K562 (cell line): ENCODE results near the gene PHLDA3. TPM values are rescaled to one million over a fixed set of nuclear protein-coding genes. Genes with fewer than 3 reads are reported as not detected.

Source experiments
- ATAC-seq: fragments of 200-7000 bp; cut with Tn5 transposase; 3 replicates; pipeline ENCODE4 v1.9.1; 2020; ENCODE audit warnings: moderate library complexity
- BruUV-seq: library from RNA; stranded (reverse); fragments of 400-500 nt; replicated peaks from 2 replicates; lab custom pipeline; 2021; lab: Mats Ljungman, UMichigan
- CTCF ChIA-PET: fragments of 300-600 bp; formaldehyde crosslinking; extraction: SDS; loops from one replicate; lab custom pipeline; 2021; ENCODE audit warnings: low intra/inter-chr PET ratio; lab: Yijun Ruan, JAX
- POLR2A ChIA-PET: fragments of 300-600, 350-650 bp; sonication (Branson Sonifier 250); formaldehyde crosslinking; extraction: SDS; loops from one replicate; lab custom pipeline; 2021; ENCODE audit warnings: antibody characterized with exemption, inconsistent platforms; lab: Yijun Ruan, JAX
- DNase-seq, 4 experiments: peaks; one replicate each; pipeline versions ENCODE4 v3.0.0 to v3.0.0-alpha.2; 2011 to 2018; ENCODE audit warnings: low spot score in 3 of 4, mixed read lengths in 3 of 4; ENCODE audit errors: extremely low read depth in 1 of 4
- FAIRE-seq: peaks from 2 replicates; lab custom pipeline; 2011; peaks lifted over from hg19 to GRCh38; lab: Jason Lieb, UNC
- H2AFZ ChIP-seq: 2 replicates; pipeline ENCODE4 v1.6.0; 2011; ENCODE audit warnings: low read depth, low read length, control low read depth, inconsistent platforms
- H3K27ac ChIP-seq: fragments of 200-600 bp; 3 replicates; pipeline ENCODE4 v1.8.0; 2011; ENCODE audit warnings: low read depth, mild to moderate bottlenecking, control low read depth, inconsistent platforms, low read length, moderate library complexity, mixed read lengths; ENCODE audit errors: extremely low read depth
- H3K27me3 ChIP-seq, 2 experiments: fragments of 300-600 bp in 1 of 2; 2 replicates in 1 of 2; 3 replicates in 1 of 2; pipeline versions ENCODE4 v1.6.0 to v1.8.0; 2011; ENCODE audit warnings: inconsistent platforms in 2 of 2, low read length in 2 of 2, mild to moderate bottlenecking in 1 of 2, mixed read lengths in 1 of 2, moderate library complexity in 1 of 2; ENCODE audit not compliant: control insufficient read depth in 2 of 2, insufficient read depth in 2 of 2
- H3K36me3 ChIP-seq: fragments of 300-600 bp; 3 replicates; pipeline ENCODE4 v1.8.0; 2011; ENCODE audit warnings: mild to moderate bottlenecking, low read length, inconsistent platforms; ENCODE audit not compliant: control insufficient read depth, insufficient read depth
- H3K4me1 ChIP-seq, 2 experiments: fragments of 200-600 bp in 1 of 2; replicated peaks in 1 of 2; 2 replicates in 1 of 2; 3 replicates in 1 of 2; pipeline versions ENCODE4 v1.5.1 to v1.8.0; 2011; ENCODE audit warnings: inconsistent platforms in 2 of 2, low read length in 2 of 2, mild to moderate bottlenecking in 1 of 2, mixed read lengths in 1 of 2, moderate library complexity in 1 of 2; ENCODE audit not compliant: control insufficient read depth in 2 of 2, insufficient read depth in 2 of 2
- H3K4me2 ChIP-seq: 2 replicates; pipeline ENCODE4 v1.6.1; 2011; ENCODE audit warnings: low read length, control low read depth, inconsistent platforms, mixed read lengths; ENCODE audit not compliant: insufficient read depth
- H3K4me3 ChIP-seq: fragments of 200-600 bp; sonication (generic), shearing (Covaris generic); 2 replicates; pipeline ENCODE4 v1.5.1; 2016; ENCODE audit warnings: control low read depth, inconsistent platforms
- H3K79me2 ChIP-seq: fragments of 200-600 bp; 3 replicates; pipeline ENCODE4 v1.8.0; 2011; ENCODE audit warnings: low read length, inconsistent platforms; ENCODE audit not compliant: control insufficient read depth, insufficient read depth
- H3K9ac ChIP-seq, 2 experiments: 2 replicates each; pipeline versions ENCODE4 v1.6.0 to v1.6.1; 2011; ENCODE audit warnings: low read depth in 2 of 2, low read length in 2 of 2, control low read depth in 1 of 2, inconsistent platforms in 1 of 2, mild to moderate bottlenecking in 1 of 2, mixed read lengths in 1 of 2; ENCODE audit not compliant: insufficient read depth in 1 of 2
- H3K9me1 ChIP-seq: one replicate; pipeline ENCODE4 v1.6.0; 2011; ENCODE audit warnings: inconsistent platforms, mild to moderate bottlenecking, low read length, moderate library complexity; ENCODE audit not compliant: control insufficient read depth, insufficient read depth
- H3K9me3 ChIP-seq: replicated peaks from 2 replicates; pipeline ENCODE4 v1.5.1; 2011; ENCODE audit warnings: low read depth, low read length, inconsistent platforms; ENCODE audit not compliant: control insufficient read depth, insufficient read depth
- H4K20me1 ChIP-seq: replicated peaks from 2 replicates; pipeline ENCODE4 v1.6.1; 2011; ENCODE audit warnings: low read length, inconsistent platforms, mixed read lengths; ENCODE audit not compliant: control insufficient read depth, insufficient read depth
- CBFA2T3 ChIP-seq: fragments of 450-650 bp; IDR thresholded peaks from 2 replicates; pipeline ENCODE4 v1.6.1; 2017
- CHD1 ChIP-seq: fragments of 200-600 bp; sonication (generic); IDR thresholded peaks from one replicate; pipeline ENCODE4 v1.6.1; 2012; ENCODE audit warnings: mild to moderate bottlenecking, moderate library complexity, low read length, inconsistent platforms
- ERF ChIP-seq: fragments of 450-650 bp; formaldehyde crosslinking; IDR thresholded peaks from 2 replicates; pipeline ENCODE4 v1.4.0; 2020; ENCODE audit warnings: mild to moderate bottlenecking, mixed read lengths
- MAX ChIP-seq: sonication (generic); formaldehyde crosslinking; IDR thresholded peaks from 2 replicates; pipeline ENCODE4 v1.9.0; 2022; ENCODE audit warnings: mild to moderate bottlenecking, missing genetic modification reagents
- RBBP5 ChIP-seq: fragments of 200-600 bp; sonication (generic); IDR thresholded peaks from 2 replicates; pipeline ENCODE4 v1.6.1; 2012; ENCODE audit warnings: borderline replicate concordance, mild to moderate bottlenecking, low read length, control low read depth, inconsistent platforms; ENCODE audit not compliant: insufficient read depth, poor library complexity, severe bottlenecking
- ZBTB11 ChIP-seq, 3 experiments: fragments of 200-800 bp in 1 of 3; fragments of 250-450 bp in 1 of 3; fragments of 450-650 bp in 1 of 3; sonication (Bioruptor Pico) in 1 of 3; sonication (Bioruptor generic) in 1 of 3; formaldehyde crosslinking in 1 of 3; IDR thresholded peaks; 2 replicates each; pipeline versions ENCODE4 v1.6.1 to v1.8.0; 2016 to 2022; ENCODE audit warnings: mild to moderate bottlenecking in 2 of 3, missing genetic modification characterization in 2 of 3, missing compliant biosample characterization in 1 of 3, moderate library complexity in 1 of 3
- ZNF398 ChIP-seq: fragments of 250-450 bp; sonication (Bioruptor Pico); IDR thresholded peaks from 2 replicates; pipeline ENCODE4 v1.8.0; 2021; ENCODE audit warnings: moderate library complexity, mild to moderate bottlenecking, inconsistent platforms
- ZNF592 ChIP-seq: fragments of 450-650 bp; IDR thresholded peaks from 2 replicates; pipeline ENCODE4 v1.6.1; 2017; ENCODE audit warnings: antibody characterized with exemption, mild to moderate bottlenecking
- ZNF695 ChIP-seq: fragments of 450-650 bp; formaldehyde crosslinking; IDR thresholded peaks from 2 replicates; pipeline ENCODE4 v1.4.0; 2020; ENCODE audit warnings: mild to moderate bottlenecking, moderate library complexity
- WGBS: fragments of 100-300 bp; shearing (Covaris generic); methylation state at CpG from one replicate; pipeline ENCODE4 v1.1.6; 2016; ENCODE audit warnings: low coverage, mixed read lengths; ENCODE audit not compliant: insufficient coverage; ENCODE audit errors: missing lambda C conversion rate; 5-methylcytosine and 5-hydroxymethylcytosine counted together
- in situ Hi-C: fragments of 300-500 bp; cut with MboI; formaldehyde crosslinking; loops from 4 replicates; pipeline ENCODE4 v1.15.0; 2018; ENCODE audit warnings: inconsistent platforms, mixed read lengths
- intact Hi-C: fragments of 100-400 bp; cut with micrococcal nuclease; formaldehyde crosslinking; loops from 2 replicates; pipeline ENCODE4 v1.14.2; 2022
- polyA plus RNA-seq, 8 experiments: library from polyadenylated mRNA; depleted of rRNA in 4 of 8; stranded (reverse) in 5 of 8; unstranded in 3 of 8; fragments of >200 nt; fragmentation: Nextera tagmentation in 2 of 8; fragmentation: Illumina TruSeq in 1 of 8; extraction: Ambion mirVana in 2 of 8; extraction: Trizol in 1 of 8; gene quantifications; 2 replicates each; pipeline versions ENCODE4 v1.2.1 to v1.2.3, GENCODE V29; 2011 to 2014; ENCODE audit warnings: inconsistent platforms in 1 of 8, missing spikeins in 1 of 8
- total RNA-seq, 7 experiments: library from RNA; depleted of rRNA in 6 of 7; stranded (reverse); fragments of >200 nt in 6 of 7; fragmentation: Illumina TruSeq in 2 of 7; extraction: Trizol in 2 of 7; gene quantifications; 2 replicates each; pipeline versions ENCODE4 v1.2.1 to v1.2.3, GENCODE V29; 2011 to 2021; ENCODE audit warnings: low replicate concordance in 1 of 7

Gene PHLDA3
- total and polyA plus RNA-seq, 9 of the 15 experiments (the other 6 are each of a cell fraction or from before 2014, with no cell fraction given), result 0.11 to 0.27 TPM; not detected in 7

GRCh38 chr1:201456499-201457309 is 12.3 kb downstream of the PHLDA3 start:
- peak overlapping the region; percentile 73 for H2AFZ ChIP-seq
- BruUV-seq, result no TSS peak
- TF ChIP-seq ZNF592, result no peak
- TF ChIP-seq CHD1, result no peak
- peak; percentile 60 for TF ChIP-seq MAX (CRISPR knock-in tag)
- TF ChIP-seq ZNF398 (CRISPR knock-in tag), result no peak
- 0 out of 2 replicates have a peak, but pooled peaks have one; percentile 25 for TF ChIP-seq ERF (CRISPR knock-in tag)
- TF ChIP-seq CBFA2T3, result peak; percentile 44; the same call in 1 of the 2 replicates
- TF ChIP-seq ZNF695, result no peak
- peak in 1 of 3 experiments; percentile 85; a peak in 2 of 6 replicates for TF ChIP-seq ZBTB11 (CRISPR knock-in tag; IDR thresholded peaks at IDR 0.05)
- peak; percentile 50 for TF ChIP-seq RBBP5

More at GRCh38 chr1:201456499-201457309, 12.3 kb downstream of the PHLDA3 start:
- Histone ChIP-seq H3K79me2 (no peaks in the 10 kb centered on the region), H3K9me1 (no peaks in the 10 kb centered on the region), H3K27me3 (no peaks in the 10 kb centered on the region; a peak in 2 of 5 replicates), H3K27ac (peak overlapping the region; percentile 9; the same call in 2 of the 3 replicates), H3K4me2 (peak overlapping the region; percentile 4; the same call in 1 of the 2 replicates), H3K9me3 (no peaks in the 10 kb centered on the region), H3K4me1 (peaks cover 6 to 24% of the 10 kb centered on the region in 2 experiments), H3K9ac (peak overlapping the region in 1 of 2 experiments; percentile 49; a peak in 1 of 4 replicates), H3K4me3 (no peak overlapping the region), H3K36me3 (no peaks in the 10 kb centered on the region), H4K20me1 (no peaks in the 10 kb centered on the region)
- FAIRE-seq (peak; percentile 80), DNase-seq (peak in 3 of 4 experiments; percentile 32 to 62 (median 37)), ATAC-seq (peak; percentile 17; the same call in 2 of the 3 replicates)
- POLR2A ChIA-PET, result interaction anchor here (0.6 to 1.4 kb wide), 4 partner anchors 10 to 109 kb away, joined by 3 to 4 read pairs (median 4); no protein-coding TSS in a partner anchor
- intact Hi-C loops (no loop called here), in situ Hi-C loops (no loop called here)
- WGBS, result 11% methylated on average over 11 of the region's 11 CpGs
- CTCF ChIA-PET, result no interaction called here
